ENCODE measurements around the gene AFMID. TPM values are rescaled to one million over a fixed set of nuclear protein-coding genes. Genes with fewer than 3 reads are reported as not detected.

The AFMID gene
- total and polyA plus RNA-seq, 2 of the 13 experiments (the other 11 are each of a cell fraction or from before 2014, with no cell fraction given) = 249 to 270 TPM

DNA sequence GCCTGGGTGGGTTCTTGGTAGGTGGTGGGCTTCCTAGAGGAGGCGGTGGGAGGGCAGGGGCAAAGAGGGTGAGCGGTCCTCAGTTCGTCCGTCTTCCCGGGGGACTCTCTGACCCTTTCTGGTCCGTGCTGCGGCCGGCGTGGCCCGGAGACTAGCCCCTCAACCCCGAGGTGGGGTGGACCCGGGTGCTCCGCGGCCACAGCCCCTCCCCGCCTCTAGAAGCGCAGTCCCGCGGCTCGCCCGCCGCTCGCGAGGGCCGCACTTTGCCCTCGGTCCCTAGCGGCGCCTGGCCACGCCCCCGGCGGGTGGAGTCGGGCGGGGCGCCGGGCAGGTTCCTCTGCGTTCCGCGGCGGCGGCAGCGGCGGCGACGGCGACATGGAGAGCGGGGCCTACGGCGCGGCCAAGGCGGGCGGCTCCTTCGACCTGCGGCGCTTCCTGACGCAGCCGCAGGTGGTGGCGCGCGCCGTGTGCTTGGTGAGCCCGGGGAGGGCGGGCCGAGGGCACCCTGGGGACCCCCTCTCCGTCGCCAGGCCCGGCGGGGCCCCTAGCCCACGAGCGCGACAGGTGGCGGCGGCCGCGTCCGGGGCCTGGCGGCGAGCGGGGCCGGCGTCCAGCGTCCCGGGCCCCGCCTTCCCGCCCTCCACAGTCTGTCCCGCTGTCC lies 18.8 kb upstream of the AFMID start, which contains the start of gene SYNGR2 (continued):
- TF ChIP-seq MAX (IDR thresholded peaks at IDR 0.05) = peak; percentile 58
- TF ChIP-seq SOX5 (CRISPR knock-in tag; IDR thresholded peaks at IDR 0.05; ENCODE audit: borderline replicate concordance) = peak; percentile 32; the same call in 1 of the 2 replicates
- TF ChIP-seq IRF9 (CRISPR knock-in tag; IDR thresholded peaks at IDR 0.05; ENCODE audit: borderline replicate concordance) = peak; percentile 80; the same call in 1 of the 2 replicates
- TF ChIP-seq, protein P1, sequence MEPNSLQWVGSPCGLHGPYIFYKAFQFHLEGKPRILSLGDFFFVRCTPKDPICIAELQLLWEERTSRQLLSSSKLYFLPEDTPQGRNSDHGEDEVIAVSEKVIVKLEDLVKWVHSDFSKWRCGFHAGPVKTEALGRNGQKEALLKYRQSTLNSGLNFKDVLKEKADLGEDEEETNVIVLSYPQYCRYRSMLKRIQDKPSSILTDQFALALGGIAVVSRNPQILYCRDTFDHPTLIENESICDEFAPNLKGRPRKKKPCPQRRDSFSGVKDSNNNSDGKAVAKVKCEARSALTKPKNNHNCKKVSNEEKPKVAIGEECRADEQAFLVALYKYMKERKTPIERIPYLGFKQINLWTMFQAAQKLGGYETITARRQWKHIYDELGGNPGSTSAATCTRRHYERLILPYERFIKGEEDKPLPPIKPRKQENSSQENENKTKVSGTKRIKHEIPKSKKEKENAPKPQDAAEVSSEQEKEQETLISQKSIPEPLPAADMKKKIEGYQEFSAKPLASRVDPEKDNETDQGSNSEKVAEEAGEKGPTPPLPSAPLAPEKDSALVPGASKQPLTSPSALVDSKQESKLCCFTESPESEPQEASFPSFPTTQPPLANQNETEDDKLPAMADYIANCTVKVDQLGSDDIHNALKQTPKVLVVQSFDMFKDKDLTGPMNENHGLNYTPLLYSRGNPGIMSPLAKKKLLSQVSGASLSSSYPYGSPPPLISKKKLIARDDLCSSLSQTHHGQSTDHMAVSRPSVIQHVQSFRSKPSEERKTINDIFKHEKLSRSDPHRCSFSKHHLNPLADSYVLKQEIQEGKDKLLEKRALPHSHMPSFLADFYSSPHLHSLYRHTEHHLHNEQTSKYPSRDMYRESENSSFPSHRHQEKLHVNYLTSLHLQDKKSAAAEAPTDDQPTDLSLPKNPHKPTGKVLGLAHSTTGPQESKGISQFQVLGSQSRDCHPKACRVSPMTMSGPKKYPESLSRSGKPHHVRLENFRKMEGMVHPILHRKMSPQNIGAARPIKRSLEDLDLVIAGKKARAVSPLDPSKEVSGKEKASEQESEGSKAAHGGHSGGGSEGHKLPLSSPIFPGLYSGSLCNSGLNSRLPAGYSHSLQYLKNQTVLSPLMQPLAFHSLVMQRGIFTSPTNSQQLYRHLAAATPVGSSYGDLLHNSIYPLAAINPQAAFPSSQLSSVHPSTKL (CRISPR knock-in tag; IDR thresholded peaks at IDR 0.05) = peak; percentile 51; the same call in 1 of the 2 replicates
- peak in 1 of 2 experiments; percentile 31; a peak in 1 of 4 replicates for TF ChIP-seq ATF4 (CRISPR knock-in tag; IDR thresholded peaks at IDR 0.05)
- no peak for TF ChIP-seq SOX6 (IDR thresholded peaks at IDR 0.05)
- 0 out of 2 replicates have a peak, but pooled peaks have one; percentile 20 for TF ChIP-seq SOX6 (CRISPR knock-in tag; IDR thresholded peaks at IDR 0.05)
- peak; percentile 79 for TF ChIP-seq ZBTB26 (CRISPR knock-in tag; IDR thresholded peaks at IDR 0.05; ENCODE audit: borderline replicate concordance)
- TF ChIP-seq ZNF768 (CRISPR knock-in tag; IDR thresholded peaks at IDR 0.05) = 0 out of 2 replicates have a peak, but pooled peaks have one; percentile 48
- 0 out of 2 replicates have a peak, but pooled peaks have one; percentile 48 for TF ChIP-seq ZNF567 (CRISPR knock-in tag; IDR thresholded peaks at IDR 0.05; ENCODE audit: borderline replicate concordance)
- peak; percentile 96 for TF ChIP-seq ZFY (CRISPR knock-in tag; IDR thresholded peaks at IDR 0.05)
- TF ChIP-seq PHF8 (CRISPR knock-in tag; IDR thresholded peaks at IDR 0.05) = peak; percentile 78
- no peak for TF ChIP-seq ZNF564 (CRISPR knock-in tag; IDR thresholded peaks at IDR 0.05)
- no peak for TF ChIP-seq NCOR1 (IDR thresholded peaks at IDR 0.05; ENCODE audit: borderline replicate concordance, low read length)
- TF ChIP-seq ZFP82 (CRISPR knock-in tag; IDR thresholded peaks at IDR 0.05; ENCODE audit: borderline replicate concordance) = peak; percentile 76; the same call in 1 of the 2 replicates
- TF ChIP-seq ZNF772 (CRISPR knock-in tag; IDR thresholded peaks at IDR 0.05) = no peak
- TF ChIP-seq, protein P2, sequence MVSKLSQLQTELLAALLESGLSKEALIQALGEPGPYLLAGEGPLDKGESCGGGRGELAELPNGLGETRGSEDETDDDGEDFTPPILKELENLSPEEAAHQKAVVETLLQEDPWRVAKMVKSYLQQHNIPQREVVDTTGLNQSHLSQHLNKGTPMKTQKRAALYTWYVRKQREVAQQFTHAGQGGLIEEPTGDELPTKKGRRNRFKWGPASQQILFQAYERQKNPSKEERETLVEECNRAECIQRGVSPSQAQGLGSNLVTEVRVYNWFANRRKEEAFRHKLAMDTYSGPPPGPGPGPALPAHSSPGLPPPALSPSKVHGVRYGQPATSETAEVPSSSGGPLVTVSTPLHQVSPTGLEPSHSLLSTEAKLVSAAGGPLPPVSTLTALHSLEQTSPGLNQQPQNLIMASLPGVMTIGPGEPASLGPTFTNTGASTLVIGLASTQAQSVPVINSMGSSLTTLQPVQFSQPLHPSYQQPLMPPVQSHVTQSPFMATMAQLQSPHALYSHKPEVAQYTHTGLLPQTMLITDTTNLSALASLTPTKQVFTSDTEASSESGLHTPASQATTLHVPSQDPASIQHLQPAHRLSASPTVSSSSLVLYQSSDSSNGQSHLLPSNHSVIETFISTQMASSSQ (IDR thresholded peaks at IDR 0.05; ENCODE audit: low read depth) = no peak
- TF ChIP-seq, protein P2 (CRISPR knock-in tag; IDR thresholded peaks at IDR 0.05; ENCODE audit: borderline replicate concordance) = peak; percentile 27

Measured in HepG2 (cell line).